Panc1 (cell line): ENCODE results near the gene SGPP2. TPM values are rescaled to one million over a fixed set of nuclear protein-coding genes. Genes with fewer than 3 reads are reported as not detected.

Experiments
- ATAC-seq: fragments of 200-7000 bp; cut with Tn5 transposase; 2 replicates; pipeline ENCODE4 v1.9.1; 2020; ENCODE audit warnings: mild to moderate bottlenecking, moderate library complexity
- BruUV-seq: library from RNA; stranded (reverse); fragments of 400-500 nt; replicated peaks from 2 replicates; lab custom pipeline; 2021; lab: Mats Ljungman, UMichigan
- CTCF ChIA-PET: fragments of 300-600 bp; sonication (Branson Sonifier 250); formaldehyde crosslinking; loops from one replicate; lab custom pipeline; 2022; ENCODE audit warnings: antibody characterized with exemption; lab: Charles Lee
- POLR2A ChIA-PET: fragments of 300-600 bp; sonication (Branson Sonifier 250); formaldehyde crosslinking; loops from one replicate; lab custom pipeline; 2022; ENCODE audit warnings: antibody characterized with exemption; lab: Charles Lee
- DNase-seq: peaks from one replicate; pipeline ENCODE4 v3.0.0-alpha.2; 2010; ENCODE audit warnings: low read depth, low spot score
- H3K27ac ChIP-seq: 2 replicates; pipeline ENCODE4 v1.5.1; 2011; ENCODE audit warnings: mild to moderate bottlenecking, low read length, inconsistent platforms
- H3K27me3 ChIP-seq: fragments of 200-500 bp; sonication (Bioruptor generic); 2 replicates; pipeline ENCODE4 v1.6.0; 2014; ENCODE audit warnings: low read length, inconsistent platforms; ENCODE audit not compliant: control insufficient read depth, insufficient read depth
- H3K36me3 ChIP-seq: fragments of 200-500 bp; sonication (Bioruptor generic); 2 replicates; pipeline ENCODE4 v1.5.1; 2014; ENCODE audit warnings: inconsistent platforms, mild to moderate bottlenecking, low read length, moderate library complexity; ENCODE audit not compliant: control insufficient read depth, insufficient read depth
- H3K4me1 ChIP-seq: 2 replicates; pipeline ENCODE4 v1.5.1; 2011; ENCODE audit warnings: inconsistent platforms, mild to moderate bottlenecking, low read length, moderate library complexity; ENCODE audit not compliant: control insufficient read depth, insufficient read depth
- H3K4me3 ChIP-seq, 2 experiments: 2 replicates each; pipeline ENCODE4 v1.5.1; 2011 to 2012; ENCODE audit warnings: low read depth in 2 of 2, low read length in 2 of 2, mild to moderate bottlenecking in 2 of 2, inconsistent platforms in 1 of 2, moderate library complexity in 1 of 2
- H3K9me3 ChIP-seq: fragments of 200-500 bp; sonication (Bioruptor generic); 2 replicates; pipeline ENCODE4 v1.5.1; 2014; ENCODE audit warnings: low read depth, mild to moderate bottlenecking, inconsistent platforms, low read length, moderate library complexity; ENCODE audit not compliant: control insufficient read depth, insufficient read depth
- POLR2AphosphoS5 ChIP-seq: IDR thresholded peaks from 2 replicates; pipeline ENCODE4 v1.6.1; 2012; ENCODE audit warnings: mild to moderate bottlenecking, low read depth, low read length, moderate library complexity
- SIN3A ChIP-seq: IDR thresholded peaks from 2 replicates; pipeline ENCODE4 v1.6.1; 2012; ENCODE audit warnings: low read depth, mild to moderate bottlenecking, low read length, moderate library complexity, borderline replicate concordance; ENCODE audit not compliant: insufficient read depth
- TCF7L2 ChIP-seq: IDR thresholded peaks from 2 replicates; pipeline ENCODE4 v1.6.1; 2011; ENCODE audit warnings: mild to moderate bottlenecking, low read depth, low read length, inconsistent platforms
- in situ Hi-C: cut with HindIII; loops from 2 replicates; pipeline ENCODE4 v1.10.0; 2016; ENCODE audit warnings: low sequenced_read_pairs, low pct_unique_long_range_greater_than_20kb
- intact Hi-C: fragments of 100-400 bp; cut with micrococcal nuclease; formaldehyde crosslinking; loops from one replicate; pipeline ENCODE4 v1.10.0; 2022; ENCODE audit not compliant: unreplicated experiment
- total RNA-seq: library from RNA; stranded (reverse); gene quantifications from one replicate; pipeline ENCODE4 v1.2.1, GENCODE V29; 2021; ENCODE audit not compliant: unreplicated experiment
- TF ChIP-seq, protein P1 (sequence below), 2 experiments: IDR thresholded peaks; 2 replicates each; pipeline ENCODE4 v1.6.1; 2011 to 2012; ENCODE audit warnings: low read depth in 2 of 2, control low read depth in 1 of 2, low read length in 1 of 2, mild to moderate bottlenecking in 1 of 2, moderate library complexity in 1 of 2; ENCODE audit not compliant: insufficient read depth in 1 of 2
- TF ChIP-seq, protein P2 (sequence below): fragments of 450-650 bp; IDR thresholded peaks from 2 replicates; pipeline ENCODE4 v1.5.1; 2017; ENCODE audit warnings: mild to moderate bottlenecking

The SGPP2 gene
- total RNA-seq, 1 experiment from 2014 or later = 0.05 TPM

DNA sequence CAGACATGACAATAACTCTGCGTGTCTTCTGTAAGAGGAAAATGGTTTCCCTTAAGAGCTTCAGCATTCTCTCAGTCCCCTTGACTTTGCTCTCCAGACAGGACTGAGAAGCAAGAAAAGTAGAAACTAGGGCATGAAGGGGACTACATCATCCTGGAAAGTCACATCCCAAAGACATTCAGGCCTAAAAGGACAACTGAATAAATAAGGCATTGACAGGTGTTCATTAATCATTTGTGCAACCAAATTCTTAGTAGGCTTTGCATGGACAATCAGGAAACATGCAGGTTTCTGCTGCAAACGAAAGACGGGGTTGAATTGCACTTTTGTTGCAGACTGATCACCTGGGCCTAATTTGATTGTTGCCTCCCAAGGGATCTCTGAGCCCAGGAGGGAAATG lies 1.2 kb upstream of the SGPP2 start:
- H3K27me3 ChIP-seq = peaks cover 25% of the 10 kb centered on the region

DNA sequence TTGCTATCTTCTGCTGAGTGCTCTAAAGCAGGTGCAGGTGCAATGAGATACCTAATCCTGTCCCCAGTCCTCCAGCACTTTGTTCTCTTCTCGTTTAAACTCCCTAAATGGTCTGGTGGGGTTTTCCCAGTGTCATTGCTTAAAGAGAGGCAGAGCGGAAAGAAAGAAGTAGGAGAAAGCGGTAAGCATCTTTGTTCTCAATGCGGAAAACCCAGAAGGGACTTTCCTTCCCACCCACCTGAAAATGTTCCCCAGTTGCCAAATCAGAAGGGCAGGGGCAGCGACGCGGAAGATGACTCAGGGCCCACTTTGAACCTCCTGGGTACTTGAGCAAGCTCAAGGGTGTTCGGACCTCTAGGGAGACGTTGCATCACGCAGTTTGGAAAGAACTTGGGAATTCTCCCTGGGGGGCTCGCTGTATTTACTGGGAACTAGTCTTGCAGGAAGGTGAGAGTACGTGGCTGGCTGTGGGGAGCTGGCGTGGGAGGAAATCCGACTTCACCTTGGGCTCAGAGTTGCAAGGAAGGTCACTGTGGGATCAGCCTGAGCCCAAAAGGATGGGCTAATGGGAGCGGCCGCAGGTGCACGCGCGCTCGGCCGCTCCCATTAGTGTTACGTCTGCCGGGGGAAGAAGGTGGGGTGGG lies 589 bp upstream of the SGPP2 start:
- intact Hi-C loops = no loop called here
- ChIA-PET POLR2A (no interaction called here), CTCF (interaction anchor here (0.6 kb wide), 1 partner anchor 66 kb away, joined by 4 read pairs; no protein-coding TSS in a partner anchor)
- no peaks in the 10 kb centered on the region for H3K9me3 ChIP-seq
- H3K36me3 ChIP-seq = peaks cover 2% of the 10 kb centered on the region; the same call in 1 of the 2 replicates
- in situ Hi-C loops = no loop called here
- H3K4me3 ChIP-seq = no peak overlapping the region; a peak in 1 of 4 replicates
- no peak for DNase-seq
- TF ChIP-seq POLR2AphosphoS5 = no peak
- no peak for TF ChIP-seq TCF7L2
- TF ChIP-seq, protein P1, sequence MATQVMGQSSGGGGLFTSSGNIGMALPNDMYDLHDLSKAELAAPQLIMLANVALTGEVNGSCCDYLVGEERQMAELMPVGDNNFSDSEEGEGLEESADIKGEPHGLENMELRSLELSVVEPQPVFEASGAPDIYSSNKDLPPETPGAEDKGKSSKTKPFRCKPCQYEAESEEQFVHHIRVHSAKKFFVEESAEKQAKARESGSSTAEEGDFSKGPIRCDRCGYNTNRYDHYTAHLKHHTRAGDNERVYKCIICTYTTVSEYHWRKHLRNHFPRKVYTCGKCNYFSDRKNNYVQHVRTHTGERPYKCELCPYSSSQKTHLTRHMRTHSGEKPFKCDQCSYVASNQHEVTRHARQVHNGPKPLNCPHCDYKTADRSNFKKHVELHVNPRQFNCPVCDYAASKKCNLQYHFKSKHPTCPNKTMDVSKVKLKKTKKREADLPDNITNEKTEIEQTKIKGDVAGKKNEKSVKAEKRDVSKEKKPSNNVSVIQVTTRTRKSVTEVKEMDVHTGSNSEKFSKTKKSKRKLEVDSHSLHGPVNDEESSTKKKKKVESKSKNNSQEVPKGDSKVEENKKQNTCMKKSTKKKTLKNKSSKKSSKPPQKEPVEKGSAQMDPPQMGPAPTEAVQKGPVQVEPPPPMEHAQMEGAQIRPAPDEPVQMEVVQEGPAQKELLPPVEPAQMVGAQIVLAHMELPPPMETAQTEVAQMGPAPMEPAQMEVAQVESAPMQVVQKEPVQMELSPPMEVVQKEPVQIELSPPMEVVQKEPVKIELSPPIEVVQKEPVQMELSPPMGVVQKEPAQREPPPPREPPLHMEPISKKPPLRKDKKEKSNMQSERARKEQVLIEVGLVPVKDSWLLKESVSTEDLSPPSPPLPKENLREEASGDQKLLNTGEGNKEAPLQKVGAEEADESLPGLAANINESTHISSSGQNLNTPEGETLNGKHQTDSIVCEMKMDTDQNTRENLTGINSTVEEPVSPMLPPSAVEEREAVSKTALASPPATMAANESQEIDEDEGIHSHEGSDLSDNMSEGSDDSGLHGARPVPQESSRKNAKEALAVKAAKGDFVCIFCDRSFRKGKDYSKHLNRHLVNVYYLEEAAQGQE (IDR thresholded peaks at IDR 0.05; ENCODE audit: insufficient read depth in 1 of 2, low read depth in 2 of 2, low read length in 1 of 2) = no peak
- TF ChIP-seq, protein P2, sequence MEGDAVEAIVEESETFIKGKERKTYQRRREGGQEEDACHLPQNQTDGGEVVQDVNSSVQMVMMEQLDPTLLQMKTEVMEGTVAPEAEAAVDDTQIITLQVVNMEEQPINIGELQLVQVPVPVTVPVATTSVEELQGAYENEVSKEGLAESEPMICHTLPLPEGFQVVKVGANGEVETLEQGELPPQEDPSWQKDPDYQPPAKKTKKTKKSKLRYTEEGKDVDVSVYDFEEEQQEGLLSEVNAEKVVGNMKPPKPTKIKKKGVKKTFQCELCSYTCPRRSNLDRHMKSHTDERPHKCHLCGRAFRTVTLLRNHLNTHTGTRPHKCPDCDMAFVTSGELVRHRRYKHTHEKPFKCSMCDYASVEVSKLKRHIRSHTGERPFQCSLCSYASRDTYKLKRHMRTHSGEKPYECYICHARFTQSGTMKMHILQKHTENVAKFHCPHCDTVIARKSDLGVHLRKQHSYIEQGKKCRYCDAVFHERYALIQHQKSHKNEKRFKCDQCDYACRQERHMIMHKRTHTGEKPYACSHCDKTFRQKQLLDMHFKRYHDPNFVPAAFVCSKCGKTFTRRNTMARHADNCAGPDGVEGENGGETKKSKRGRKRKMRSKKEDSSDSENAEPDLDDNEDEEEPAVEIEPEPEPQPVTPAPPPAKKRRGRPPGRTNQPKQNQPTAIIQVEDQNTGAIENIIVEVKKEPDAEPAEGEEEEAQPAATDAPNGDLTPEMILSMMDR = no peak
- TF ChIP-seq SIN3A = no peak
- no TSS peak for BruUV-seq
- H3K27me3 ChIP-seq = peaks cover 25% of the 10 kb centered on the region
- no peak overlapping the region for H3K27ac ChIP-seq
- no peaks in the 10 kb centered on the region; the same call in 1 of the 2 replicates for H3K4me1 ChIP-seq
- ATAC-seq = no peak

More for the DNA sequence above, 1.2 kb upstream of the SGPP2 start:
- BruUV-seq = no TSS peak
- in situ Hi-C loops = no loop called here
- no peaks in the 10 kb centered on the region; the same call in 1 of the 2 replicates for H3K4me1 ChIP-seq
- H3K9me3 ChIP-seq = no peaks in the 10 kb centered on the region
- TF ChIP-seq, protein P1 (IDR thresholded peaks at IDR 0.05; ENCODE audit: insufficient read depth in 1 of 2, low read depth in 2 of 2, low read length in 1 of 2) = no peak
- TF ChIP-seq SIN3A (no peak), POLR2AphosphoS5 (no peak), TCF7L2 (no peak)
- TF ChIP-seq, protein P2 = no peak
- no peak overlapping the region for H3K4me3 ChIP-seq
- intact Hi-C loops = no loop called here
- ATAC-seq (no peak), DNase-seq (no peak)
- H3K27ac ChIP-seq = no peak overlapping the region
- CTCF ChIA-PET = no interaction called here
- POLR2A ChIA-PET = no interaction called here
- H3K36me3 ChIP-seq = peaks cover 2% of the 10 kb centered on the region; the same call in 1 of the 2 replicates
